OCI-LY7 (cell line): ENCODE results near the gene ARTN.

Source experiments
- CTCF ChIP-seq: fragments of 200-600 bp; sonication (generic); conservative IDR thresholded peaks from 2 replicates; pipeline ENCODE4 v1.5.1; 2014; ENCODE audit warnings: mild to moderate bottlenecking, antibody characterized with exemption, low read length, moderate library complexity, mixed read lengths
- EZH2phosphoT487 ChIP-seq: fragments of 200-600 bp; sonication (generic); IDR thresholded peaks from 2 replicates; pipeline ENCODE4 v1.6.1; 2018; ENCODE audit warnings: low read depth, borderline replicate concordance, mild to moderate bottlenecking, mixed run types, antibody characterized with exemption, low read length, moderate library complexity, mixed read lengths

- TF ChIP-seq CTCF (no peak), EZH2phosphoT487 (no peak)
These were observed 43.3 kb downstream of the ARTN start for GRCh38 chr1:43976890-43977289.
